NB4 (cell line): ENCODE results near the gene RINL.

Source experiments
- DNase-seq: peaks from one replicate; pipeline ENCODE4 v3.0.0; 2010; ENCODE audit warnings: low read depth
- H3K4me3 ChIP-seq: one replicate; pipeline ENCODE4 v1.5.1; 2011; ENCODE audit warnings: mild to moderate bottlenecking, low read depth, low read length, moderate library complexity
- CTCF ChIP-seq: IDR thresholded peaks from one replicate; pipeline ENCODE4 v1.5.1; 2012; ENCODE audit warnings: low read depth, low read length
- MAX ChIP-seq: IDR thresholded peaks from 2 replicates; pipeline ENCODE4 v1.6.1; 2011; ENCODE audit warnings: low read depth, low read length
- MYC ChIP-seq: IDR thresholded peaks from 2 replicates; pipeline ENCODE4 v1.6.1; 2011; ENCODE audit warnings: low read depth, low read length
- POLR2A ChIP-seq: IDR thresholded peaks from 2 replicates; pipeline ENCODE4 v1.6.1; 2011; ENCODE audit warnings: mild to moderate bottlenecking; ENCODE audit not compliant: insufficient read length; ENCODE audit errors: extremely low read depth

The RINL gene

GRCh38 chr19:38912600-38913514 lies 34.8 kb upstream of the RINL start:
- H3K4me3 ChIP-seq = no peak overlapping the region
- DNase-seq = peak; percentile 25
- no peak for TF ChIP-seq MAX
- no peak for TF ChIP-seq CTCF
- no peak for TF ChIP-seq POLR2A
- no peak for TF ChIP-seq MYC

GRCh38 chr19:38911388-38912001 lies 33.4 kb upstream of the RINL start:
- DNase-seq = no peak
- TF ChIP-seq MAX (no peak), CTCF (no peak), MYC (no peak), POLR2A (no peak)
- H3K4me3 ChIP-seq = no peak overlapping the region

GRCh38 chr19:38910488-38910887 lies 32.4 kb upstream of the RINL start:
- DNase-seq = no peak
- no peak overlapping the region for H3K4me3 ChIP-seq
- TF ChIP-seq MAX (no peak), MYC (no peak), POLR2A (no peak)

GRCh38 chr19:38908911-38909310 lies 30.8 kb upstream of the RINL start:
- no peak for DNase-seq
- no peak overlapping the region for H3K4me3 ChIP-seq
- TF ChIP-seq MAX (no peak), MYC (no peak), CTCF (no peak), POLR2A (no peak)

- H3K4me3 ChIP-seq = no peak overlapping the region
- TF ChIP-seq MYC (no peak), POLR2A (no peak), CTCF (no peak), MAX (no peak)
- no peak for DNase-seq
Measured at GRCh38 chr19:38907670-38908069, 29.6 kb upstream of the RINL start.

GRCh38 chr19:38907227-38907626 lies 29.2 kb upstream of the RINL start:
- H3K4me3 ChIP-seq = no peak overlapping the region
- no peak for DNase-seq
- TF ChIP-seq MAX = no peak
- no peak for TF ChIP-seq POLR2A
- TF ChIP-seq CTCF = no peak
